ENCODE results near the gene PRTFDC1.
A peak's percentile ranks its signal among the peaks of the same experiment; 100 is the strongest.

Gene PRTFDC1

DNA sequence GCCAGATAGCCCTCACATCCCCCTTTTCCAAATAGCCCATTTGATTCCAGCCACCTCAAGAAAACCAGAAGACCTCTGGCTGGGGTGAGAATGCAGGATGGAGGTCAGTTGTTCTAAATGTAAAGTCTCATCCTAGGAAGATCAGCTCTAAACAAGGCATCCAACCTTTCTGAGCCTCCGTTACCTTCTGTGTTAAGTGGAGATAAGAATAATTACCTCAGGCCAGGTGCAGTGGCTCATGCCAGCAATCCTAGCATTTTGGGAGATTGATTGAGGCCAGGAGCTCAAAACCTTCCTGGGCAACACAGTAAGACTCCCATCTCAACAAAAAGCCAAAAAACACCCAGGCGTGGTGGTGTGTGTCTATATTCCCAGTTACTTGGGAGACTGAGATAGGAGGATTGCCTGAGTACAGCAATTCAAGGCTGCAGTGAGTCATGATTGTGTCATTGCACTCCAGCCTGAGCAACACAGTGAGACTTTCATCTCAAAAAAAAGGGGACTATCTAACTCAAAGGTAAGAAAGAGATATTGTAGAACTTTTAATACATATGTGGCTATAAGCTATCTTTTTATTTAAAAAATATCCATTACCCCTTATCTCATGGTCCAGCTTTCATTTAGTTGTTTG is 43.5 kb downstream of the PRTFDC1 start:
- peak; percentile 86 for FAIRE-seq
- peak; percentile 84 for DNase-seq (ENCODE audit: low spot score)

DNA sequence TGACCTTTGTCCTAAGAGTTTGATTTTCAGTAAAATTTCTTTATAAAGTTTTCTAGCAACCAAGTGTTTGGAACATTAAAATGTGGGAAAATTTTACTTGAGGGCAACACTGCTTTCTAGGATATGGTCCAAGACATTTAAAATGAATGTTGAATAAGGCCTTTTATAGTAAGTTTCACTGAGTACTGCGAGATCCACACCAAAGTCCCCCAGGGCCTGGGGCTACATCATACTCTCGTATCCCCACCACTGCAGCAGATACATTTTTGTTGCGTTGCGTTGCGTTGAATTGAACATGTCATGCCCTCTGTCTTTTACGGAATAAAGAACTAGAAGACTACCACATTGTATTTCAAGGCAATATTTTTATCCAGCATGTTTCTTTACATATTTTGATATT is 44.5 kb downstream of the PRTFDC1 start:
- FAIRE-seq (no peak), DNase-seq (ENCODE audit: low spot score) (no peak)

DNA sequence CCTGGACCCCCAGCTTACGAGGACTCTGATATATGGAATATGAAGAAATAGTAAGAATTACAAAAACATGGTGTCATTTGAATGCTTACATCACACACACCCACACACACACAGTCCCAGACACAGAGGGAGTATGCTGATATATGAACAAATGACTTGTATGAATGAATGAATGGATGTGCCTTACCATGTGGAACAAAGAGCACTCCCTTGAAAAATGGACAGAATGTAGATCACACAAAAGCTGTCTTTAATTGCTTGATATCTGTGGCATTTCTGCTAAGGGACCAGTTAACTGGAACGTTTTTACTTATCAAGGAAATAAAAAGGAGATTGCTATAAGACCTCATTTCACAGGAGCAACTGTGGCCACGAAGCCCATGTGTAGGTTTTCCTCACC is 46.0 kb downstream of the PRTFDC1 start:
- DNase-seq (ENCODE audit: low spot score) (no peak), FAIRE-seq (no peak)

DNA sequence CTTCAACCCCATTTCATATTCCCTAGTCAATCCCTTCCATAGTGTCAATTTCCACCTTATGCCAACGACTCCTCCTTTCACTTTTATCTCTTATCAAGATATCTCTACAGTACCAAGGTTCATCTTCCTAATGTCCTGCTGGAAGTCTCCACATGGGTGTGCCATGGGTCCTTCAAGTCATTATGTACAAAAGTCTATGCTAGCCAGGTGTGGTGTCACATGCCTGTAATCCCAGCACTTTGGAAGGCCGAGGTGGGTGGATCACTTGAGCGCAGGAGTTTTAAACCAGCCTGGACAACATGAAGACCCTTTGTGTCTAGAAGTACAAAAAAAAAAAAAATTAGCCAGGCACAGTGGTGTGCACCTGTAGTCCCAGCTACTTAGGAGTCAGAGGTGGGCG is 47.6 kb downstream of the PRTFDC1 start:
- DNase-seq (ENCODE audit: low spot score) (no peak), FAIRE-seq (no peak)

DNA sequence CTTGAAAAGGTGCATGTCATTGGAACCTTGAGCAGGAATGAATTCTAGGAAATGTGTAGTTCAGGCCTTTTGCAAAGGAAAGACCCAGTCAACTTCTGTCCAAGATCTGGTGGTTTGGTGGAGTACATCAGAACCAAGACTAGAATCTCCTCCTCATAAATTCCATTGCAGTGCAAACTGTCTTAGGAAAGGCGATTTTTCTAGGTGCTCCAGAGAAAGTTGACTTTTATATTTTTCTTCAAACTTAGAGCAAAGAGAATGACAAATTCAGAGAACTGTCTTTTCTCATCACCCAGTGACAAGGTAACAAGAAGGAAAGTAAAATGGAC is 50.0 kb downstream of the PRTFDC1 start:
- DNase-seq (ENCODE audit: low spot score) (no peak), FAIRE-seq (no peak)

DNA sequence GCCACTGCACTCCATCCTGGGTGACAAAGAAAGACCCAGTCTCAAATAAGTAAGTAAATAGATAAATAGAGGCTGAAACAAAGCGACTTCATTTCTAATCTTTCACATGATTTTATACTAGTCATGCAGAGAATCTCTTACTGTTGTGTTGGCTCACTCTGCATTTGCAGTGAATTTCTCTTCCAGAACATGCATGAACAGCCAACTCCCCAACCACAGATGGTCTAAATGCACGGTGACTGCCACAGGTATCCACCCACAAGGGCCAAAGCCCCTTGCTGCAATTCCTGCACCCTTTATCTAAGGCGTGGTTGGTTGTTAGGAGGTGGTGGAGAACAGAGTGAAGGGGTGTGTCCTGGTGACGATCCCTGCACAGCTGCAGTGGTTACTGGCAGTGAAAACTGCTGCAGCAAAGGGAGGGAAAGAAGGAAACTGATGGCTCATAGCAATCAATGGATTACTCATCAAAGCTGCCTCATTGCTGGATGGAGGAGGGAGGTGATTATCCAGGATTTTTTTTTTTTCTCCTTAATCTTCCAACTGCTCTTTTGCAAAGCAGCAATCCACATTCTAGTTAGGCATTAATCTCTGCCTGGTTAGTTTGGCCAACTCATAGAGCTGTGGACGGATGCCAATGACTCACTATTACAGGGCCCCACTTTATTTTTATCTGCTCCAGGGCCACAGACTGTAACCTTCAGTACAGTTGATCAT is 50.6 kb downstream of the PRTFDC1 start:
- DNase-seq (ENCODE audit: low spot score) (peak; percentile 100), FAIRE-seq (peak; percentile 99)

DNA sequence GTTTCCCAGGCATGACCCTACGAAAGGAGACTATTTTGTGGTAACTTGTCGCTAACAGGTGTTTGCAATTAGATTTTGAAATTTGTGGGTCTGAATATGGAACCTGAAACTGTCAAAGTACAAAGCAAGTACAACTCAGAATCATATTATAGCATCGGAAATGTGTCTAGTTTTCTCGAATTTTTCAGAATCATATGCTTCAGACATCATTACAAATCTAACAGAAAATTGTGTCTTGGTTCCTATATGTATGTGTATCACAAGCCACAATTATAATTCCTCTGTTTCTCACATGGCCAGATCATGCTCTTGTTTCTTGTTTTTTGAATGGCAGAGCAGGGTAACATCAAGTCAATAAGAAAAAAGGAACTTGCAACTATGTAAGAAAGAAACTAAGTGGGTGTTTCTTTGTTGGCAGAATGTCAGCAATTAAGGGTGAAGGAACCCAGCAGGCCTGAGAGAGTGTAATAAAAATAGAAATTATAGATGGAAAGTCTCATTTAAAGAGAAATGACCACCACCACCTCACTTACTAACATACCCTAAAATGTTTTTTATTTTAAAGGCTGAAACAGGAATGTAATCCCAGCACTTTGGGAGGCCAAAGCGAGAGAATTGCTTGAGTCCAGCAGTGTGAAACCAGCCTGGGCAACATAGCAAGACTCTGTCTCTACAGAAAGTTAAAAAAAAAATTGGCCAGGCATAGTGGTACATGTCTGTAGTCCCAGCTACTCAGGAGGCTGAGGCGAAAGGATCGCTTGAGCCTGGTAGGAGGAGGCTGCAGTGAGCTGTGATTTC is 51.3 kb downstream of the PRTFDC1 start:
- DNase-seq (ENCODE audit: low spot score) (no peak), FAIRE-seq (no peak)

DNA sequence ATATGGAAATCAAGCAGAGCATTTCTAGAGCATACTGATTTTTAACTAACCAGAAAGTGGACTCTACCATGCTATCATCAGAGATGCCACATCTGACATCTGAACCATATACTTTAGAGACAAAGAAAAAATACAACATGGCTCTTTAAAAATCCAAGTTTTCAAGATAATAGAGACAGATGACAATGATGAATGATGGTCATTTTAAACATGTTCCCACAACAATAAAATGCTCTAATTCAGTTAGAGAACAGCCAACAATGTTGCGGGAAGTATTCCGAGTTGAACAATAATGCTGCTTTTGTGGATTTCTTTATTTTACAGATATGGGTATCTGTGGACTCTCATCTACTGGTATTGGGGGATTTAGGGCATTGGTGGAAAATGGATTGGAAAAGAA is 52.8 kb downstream of the PRTFDC1 start:
- FAIRE-seq, result no peak

DNA sequence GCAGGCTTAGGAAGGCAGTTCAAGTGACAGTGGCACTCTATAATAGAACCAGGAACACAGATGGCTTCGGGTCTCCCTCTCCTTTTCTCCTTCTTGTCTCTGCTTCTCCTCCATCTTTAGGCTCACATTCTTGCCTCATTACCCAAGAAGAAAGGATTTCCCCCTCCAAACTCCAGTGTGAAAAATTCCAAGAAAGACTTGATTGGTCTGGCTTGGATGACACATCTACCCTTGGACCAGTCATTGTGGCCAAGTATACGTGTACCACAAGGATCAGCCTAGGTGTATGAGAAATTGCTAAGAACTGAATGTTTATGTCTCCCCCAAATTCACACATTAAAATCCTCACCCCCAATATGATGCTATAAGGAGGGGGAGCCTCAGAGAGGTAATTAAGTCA is 53.9 kb downstream of the PRTFDC1 start:
- FAIRE-seq (no peak), DNase-seq (ENCODE audit: low spot score) (peak; percentile 62)

More for the DNA sequence above, 52.8 kb downstream of the PRTFDC1 start:
- DNase-seq (ENCODE audit: low spot score), result no peak

DNA sequence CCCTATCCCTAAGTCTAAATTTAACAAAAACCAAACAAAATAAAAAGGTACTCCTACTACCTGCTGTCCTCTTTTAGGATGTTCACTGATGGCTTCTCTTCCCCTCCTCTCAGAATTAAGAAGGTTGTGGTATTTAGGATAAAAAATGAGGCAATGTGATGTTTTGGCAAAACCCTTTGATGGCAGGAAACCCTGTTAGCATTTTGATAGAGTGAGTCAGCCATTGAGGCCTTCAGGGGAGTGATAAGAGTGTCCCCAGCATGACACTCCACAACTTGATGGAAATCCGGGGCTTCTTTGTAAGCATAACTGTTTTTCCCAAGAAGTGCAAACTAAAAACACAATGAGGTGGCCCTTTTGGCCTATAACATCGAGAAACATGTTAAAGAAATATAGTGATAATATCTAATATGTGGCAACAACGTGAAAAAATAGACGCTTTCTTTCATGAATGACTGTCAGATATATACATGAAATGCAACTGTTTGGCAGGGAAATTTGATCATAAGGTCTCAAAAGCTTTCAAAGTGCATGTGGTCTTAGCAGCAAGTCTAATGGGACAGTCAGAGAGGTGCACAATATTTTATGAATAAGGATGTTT is 55.0 kb downstream of the PRTFDC1 start:
- FAIRE-seq (peak; percentile 71), DNase-seq (ENCODE audit: low spot score) (peak; percentile 63)

DNA sequence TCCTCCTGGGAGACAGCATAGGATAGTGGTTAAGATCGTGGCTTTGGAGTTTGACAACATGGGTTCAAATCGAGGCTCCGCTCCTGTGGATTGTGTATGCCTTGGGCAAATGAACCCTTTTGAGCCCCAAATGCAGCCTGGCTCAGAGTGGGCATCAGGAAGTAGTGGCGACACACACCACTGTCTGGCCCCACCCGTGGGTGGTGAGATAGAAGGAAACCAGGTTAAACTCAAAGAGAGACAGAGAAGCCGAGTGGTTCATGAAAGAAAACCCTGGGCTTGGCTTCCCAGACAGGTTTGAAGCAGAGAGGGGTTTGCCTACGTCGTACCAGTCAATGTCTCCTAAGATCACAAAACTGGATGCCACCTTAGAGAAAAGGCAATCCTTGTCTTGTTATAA is 57.7 kb downstream of the PRTFDC1 start:
- peak; percentile 88 for DNase-seq (ENCODE audit: low spot score)
- peak; percentile 49 for FAIRE-seq

DNA sequence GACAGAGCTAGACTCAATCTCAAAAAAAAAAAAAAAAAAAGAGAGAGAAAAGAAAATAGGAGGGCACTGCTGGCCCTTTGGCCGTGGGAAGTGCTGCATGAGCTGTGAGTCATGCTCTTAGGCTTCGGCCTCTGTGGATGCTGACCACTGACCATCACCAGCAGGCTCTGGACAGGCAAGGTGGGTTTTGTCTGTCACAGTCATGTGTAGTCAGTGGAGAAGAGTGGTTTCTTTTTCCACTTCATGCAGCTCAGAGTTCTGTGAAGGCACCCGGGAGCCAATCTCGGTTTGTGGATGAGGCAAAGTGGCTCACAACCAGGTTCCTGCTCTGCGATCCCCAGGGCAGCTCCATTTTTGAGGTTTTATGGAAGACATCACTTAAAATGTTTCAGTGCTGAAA is 58.1 kb downstream of the PRTFDC1 start:
- FAIRE-seq (peak; percentile 96), DNase-seq (ENCODE audit: low spot score) (peak; percentile 95)

DNA sequence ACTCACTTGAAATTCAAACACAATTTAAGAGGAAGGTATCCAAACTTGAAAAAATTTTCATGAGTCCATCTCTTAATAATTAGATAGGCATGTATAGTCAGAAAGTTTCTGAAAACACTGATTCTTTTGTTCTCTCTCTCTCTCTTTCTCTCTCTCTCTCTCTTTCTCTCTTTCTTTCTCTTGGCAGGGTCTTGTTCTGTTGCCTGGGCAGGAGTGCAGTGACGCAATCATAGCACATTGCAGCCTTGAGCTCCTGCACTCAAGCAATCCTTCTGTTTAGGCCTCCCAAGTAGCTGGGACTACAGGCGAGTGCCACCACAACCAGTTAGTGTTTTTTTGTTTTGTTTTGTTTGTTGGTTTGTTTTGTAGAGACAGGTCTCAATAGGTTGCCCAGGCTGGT is 59.3 kb downstream of the PRTFDC1 start:
- DNase-seq (ENCODE audit: low spot score) (no peak), FAIRE-seq (no peak)

DNA sequence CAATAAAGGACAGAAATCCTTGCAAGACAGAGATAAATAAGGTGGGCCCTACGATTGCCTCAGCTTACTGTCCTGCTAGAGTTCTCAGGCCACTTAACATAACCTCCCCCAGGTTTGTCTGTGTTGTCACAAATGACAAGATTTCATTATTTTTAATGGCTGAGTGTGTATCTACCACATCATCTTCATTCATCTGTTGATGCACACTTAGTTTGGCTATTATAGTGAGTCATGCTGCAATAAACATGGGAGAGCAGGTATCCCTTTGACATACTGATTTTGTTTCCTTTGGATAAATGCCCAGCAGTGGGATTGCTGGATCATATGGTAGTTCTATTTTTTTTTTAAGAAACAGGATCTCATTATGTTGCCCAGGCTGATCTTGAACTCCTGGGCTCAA is 60.6 kb downstream of the PRTFDC1 start:
- FAIRE-seq (peak; percentile 78), DNase-seq (ENCODE audit: low spot score) (peak; percentile 82)

DNA sequence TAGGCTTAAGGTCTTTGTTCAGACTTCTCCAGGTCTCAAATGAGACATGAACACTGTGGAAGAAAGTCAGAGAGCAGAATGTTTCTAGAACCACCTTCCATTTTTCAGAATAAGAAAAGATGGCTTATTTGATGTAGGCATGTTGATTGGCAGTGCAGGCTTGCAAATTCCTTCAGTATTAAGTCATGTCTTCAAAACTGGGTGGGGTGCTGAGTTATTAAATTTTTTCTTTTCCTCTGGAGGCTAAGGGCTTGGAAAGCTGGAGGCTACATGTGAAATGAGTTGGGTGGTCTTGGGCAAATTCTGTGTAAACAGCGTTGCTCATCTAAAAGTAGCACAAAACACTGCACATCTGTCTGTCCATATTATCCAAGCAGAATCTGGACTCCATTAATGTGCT is 62.8 kb downstream of the PRTFDC1 start:
- FAIRE-seq (no peak), DNase-seq (ENCODE audit: low spot score) (no peak)

DNA sequence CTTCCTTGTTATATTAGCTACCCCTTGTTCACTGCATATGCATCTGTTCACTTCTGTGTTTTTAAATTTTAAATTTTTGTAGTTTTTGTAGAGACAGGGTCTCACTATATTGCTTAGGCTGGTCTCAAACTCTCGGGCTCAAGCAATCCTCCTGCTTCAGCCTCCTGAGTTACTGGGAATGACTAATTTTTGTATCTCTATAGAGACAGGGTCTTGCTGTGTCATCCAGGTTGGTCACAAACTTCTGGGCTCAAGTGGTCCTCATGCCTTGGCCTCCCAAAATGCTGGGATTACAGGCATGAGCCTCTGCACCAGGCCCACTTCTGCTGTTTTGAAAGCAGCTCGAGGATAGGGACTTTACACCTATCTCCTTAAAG is 64.6 kb downstream of the PRTFDC1 start:
- no peak for FAIRE-seq
- no peak for DNase-seq (ENCODE audit: low spot score)

DNA sequence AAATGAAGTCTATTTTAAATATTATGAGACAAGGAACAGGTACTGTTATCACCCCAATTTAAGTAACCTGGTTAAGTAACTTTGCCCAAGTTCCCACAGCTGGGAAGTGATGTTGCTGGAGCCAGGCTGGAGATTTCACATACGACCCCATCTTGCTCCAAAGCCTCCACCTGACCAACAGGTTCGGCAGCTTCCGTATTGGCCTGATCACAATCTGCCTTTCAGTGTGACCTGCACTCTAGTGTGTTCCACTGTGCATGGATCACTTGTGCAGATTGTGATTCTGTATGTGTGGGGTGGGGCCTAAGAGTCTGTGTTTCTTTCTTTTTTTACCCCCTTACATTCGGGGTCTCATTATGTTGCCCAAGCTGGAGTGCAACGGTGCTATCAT is 66.1 kb downstream of the PRTFDC1 start:
- FAIRE-seq (no peak), DNase-seq (ENCODE audit: low spot score) (no peak)

DNA sequence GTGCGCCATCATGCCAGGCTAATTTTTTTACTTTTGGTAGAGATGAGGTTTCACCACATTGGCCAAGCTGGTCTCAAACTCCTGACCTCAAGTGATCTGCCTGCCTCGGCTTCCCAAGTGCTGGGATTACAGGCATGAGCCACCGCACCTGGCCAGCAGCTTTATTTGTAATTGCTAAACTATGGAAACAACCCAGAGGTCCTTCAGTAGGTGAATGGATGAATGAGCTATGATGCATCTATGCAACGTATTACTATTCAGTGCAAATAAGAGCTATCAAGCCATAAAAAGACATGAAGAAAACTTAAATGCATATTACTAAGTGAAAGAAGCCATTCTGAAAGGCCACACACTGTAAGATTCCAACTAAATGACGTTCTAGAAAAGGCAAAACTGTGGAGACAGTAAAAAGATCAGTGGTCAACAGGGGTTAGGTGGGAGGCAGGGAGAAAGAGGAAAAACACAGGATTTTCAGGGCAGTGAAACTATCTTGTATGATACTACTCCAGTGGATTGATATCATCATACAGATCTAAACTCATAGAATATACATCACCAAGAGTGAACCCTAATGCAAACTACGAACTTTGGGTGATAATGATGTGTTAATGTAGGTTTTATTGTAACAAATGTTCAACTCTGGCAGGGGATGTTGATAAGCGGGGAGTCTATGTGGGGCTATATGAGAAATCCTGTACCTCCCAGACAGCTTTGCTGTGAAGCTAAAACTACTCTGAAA is 66.7 kb downstream of the PRTFDC1 start:
- no peak for FAIRE-seq
- no peak for DNase-seq (ENCODE audit: low spot score)

DNA sequence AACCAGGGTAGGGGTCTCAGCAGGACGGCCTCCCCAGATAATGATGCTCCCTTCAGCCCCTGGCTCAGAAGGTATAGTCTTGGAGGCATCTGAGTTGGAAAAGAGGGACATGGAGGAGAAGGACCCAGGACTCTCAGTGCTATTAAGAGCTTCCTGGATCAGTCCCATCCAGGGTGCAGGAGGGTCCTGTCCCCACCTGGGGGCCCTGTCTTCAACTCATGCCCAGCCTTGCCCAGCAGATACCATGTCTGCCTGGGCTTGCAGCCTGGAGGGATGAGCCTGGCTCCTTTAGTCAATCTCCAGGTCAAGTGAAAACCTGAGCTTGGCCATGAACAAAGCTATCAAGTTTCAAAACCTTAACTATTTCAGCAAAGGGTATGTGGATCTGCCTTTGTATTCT is 67.6 kb downstream of the PRTFDC1 start:
- no peak for FAIRE-seq
- DNase-seq (ENCODE audit: low spot score), result no peak

DNA sequence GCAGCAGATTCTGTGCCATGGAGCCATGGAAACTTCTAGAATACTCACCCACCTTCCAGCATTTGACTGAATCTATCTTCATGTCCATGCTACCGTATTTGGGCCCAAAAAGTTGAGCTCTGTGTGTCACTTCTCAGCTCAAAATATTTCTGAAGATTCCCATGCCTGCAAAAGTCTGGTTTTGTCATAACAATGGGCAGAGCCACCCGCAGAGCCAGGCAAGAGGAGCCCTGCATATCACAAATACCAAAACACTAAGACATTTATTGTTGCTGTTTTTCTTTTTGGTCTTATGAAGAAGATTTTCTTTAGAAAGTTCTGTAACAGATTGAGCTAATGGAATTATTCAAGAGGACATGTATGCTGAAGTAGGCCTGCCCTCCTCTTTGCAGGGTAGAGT is 68.1 kb downstream of the PRTFDC1 start:
- FAIRE-seq, result no peak
- no peak for DNase-seq (ENCODE audit: low spot score)

DNA sequence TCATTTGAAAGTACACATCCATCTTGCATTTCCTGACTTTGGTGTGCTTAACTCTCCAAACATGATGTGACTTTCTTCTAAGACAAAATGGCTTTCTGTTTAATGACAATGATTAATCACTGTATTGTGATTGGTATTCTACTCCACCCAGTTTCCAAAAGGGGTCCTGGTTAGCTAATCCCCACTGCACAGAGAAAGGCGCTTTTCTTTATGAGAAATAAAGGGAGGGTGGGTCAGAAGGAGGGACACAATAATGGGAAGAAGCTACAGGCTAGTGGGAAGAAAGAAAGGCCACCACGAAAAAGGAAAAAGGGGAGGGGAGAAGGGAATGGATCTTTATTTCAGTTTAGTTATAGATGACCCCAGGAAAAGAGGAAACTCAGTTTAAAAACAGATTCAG is 69.2 kb downstream of the PRTFDC1 start:
- no peak for FAIRE-seq
- DNase-seq (ENCODE audit: low spot score), result no peak
